ENCODE measurements around the gene CX3CL1.

DNA sequence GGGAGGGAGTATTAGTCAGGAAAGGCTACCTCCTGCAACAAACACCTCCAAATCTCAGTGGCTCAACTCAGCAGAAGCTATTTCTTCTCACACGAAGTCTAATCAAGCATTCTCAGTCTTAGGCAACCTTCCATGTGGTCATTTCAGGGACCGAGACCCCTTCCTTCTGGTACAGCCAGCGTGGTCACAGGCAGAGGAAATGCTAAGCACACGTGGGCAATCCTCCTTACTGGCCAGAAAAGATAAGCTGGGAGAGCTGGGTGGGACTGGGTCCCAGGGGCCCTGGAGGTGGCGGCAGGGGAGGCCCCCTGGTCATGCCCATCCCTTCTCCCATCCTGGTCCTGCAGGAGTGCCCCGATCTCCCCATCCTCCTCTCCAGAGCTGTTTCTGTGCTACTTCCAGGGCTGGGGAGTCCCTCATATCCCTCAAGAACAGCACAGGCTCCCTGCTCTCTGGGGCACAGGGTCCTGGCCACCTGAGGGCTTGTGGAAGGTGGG lies 5.7 kb upstream of the CX3CL1 start:
- TF ChIP-seq CTCF (CRISPR knock-in tag; IDR thresholded peaks at IDR 0.05) (no peak), CREM (IDR thresholded peaks at IDR 0.05) (no peak), CREM (CRISPR knock-in tag; IDR thresholded peaks at IDR 0.05) (no peak), MAX (IDR thresholded peaks at IDR 0.05) (no peak)
- TF ChIP-seq, protein P1, sequence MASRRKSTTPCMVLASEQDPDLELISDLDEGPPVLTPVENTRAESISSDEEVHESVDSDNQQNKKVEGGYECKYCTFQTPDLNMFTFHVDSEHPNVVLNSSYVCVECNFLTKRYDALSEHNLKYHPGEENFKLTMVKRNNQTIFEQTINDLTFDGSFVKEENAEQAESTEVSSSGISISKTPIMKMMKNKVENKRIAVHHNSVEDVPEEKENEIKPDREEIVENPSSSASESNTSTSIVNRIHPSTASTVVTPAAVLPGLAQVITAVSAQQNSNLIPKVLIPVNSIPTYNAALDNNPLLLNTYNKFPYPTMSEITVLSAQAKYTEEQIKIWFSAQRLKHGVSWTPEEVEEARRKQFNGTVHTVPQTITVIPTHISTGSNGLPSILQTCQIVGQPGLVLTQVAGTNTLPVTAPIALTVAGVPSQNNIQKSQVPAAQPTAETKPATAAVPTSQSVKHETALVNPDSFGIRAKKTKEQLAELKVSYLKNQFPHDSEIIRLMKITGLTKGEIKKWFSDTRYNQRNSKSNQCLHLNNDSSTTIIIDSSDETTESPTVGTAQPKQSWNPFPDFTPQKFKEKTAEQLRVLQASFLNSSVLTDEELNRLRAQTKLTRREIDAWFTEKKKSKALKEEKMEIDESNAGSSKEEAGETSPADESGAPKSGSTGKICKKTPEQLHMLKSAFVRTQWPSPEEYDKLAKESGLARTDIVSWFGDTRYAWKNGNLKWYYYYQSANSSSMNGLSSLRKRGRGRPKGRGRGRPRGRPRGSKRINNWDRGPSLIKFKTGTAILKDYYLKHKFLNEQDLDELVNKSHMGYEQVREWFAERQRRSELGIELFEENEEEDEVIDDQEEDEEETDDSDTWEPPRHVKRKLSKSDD (CRISPR knock-in tag; IDR thresholded peaks at IDR 0.05; ENCODE audit: low read depth) = no peak
- TF ChIP-seq, protein P2, sequence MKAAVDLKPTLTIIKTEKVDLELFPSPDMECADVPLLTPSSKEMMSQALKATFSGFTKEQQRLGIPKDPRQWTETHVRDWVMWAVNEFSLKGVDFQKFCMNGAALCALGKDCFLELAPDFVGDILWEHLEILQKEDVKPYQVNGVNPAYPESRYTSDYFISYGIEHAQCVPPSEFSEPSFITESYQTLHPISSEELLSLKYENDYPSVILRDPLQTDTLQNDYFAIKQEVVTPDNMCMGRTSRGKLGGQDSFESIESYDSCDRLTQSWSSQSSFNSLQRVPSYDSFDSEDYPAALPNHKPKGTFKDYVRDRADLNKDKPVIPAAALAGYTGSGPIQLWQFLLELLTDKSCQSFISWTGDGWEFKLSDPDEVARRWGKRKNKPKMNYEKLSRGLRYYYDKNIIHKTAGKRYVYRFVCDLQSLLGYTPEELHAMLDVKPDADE (CRISPR knock-in tag; IDR thresholded peaks at IDR 0.05) = no peak

Measured in HepG2 (cell line).